GM23338 (cell line): ENCODE measurements around the gene GDF10. TPM values are rescaled to one million over a fixed set of nuclear protein-coding genes. Genes with fewer than 3 reads are reported as not detected.

Experiments used
- ATAC-seq: fragments of 200-7000 bp; cut with Tn5 transposase; 3 replicates; pipeline ENCODE4 v1.9.1; 2020
- DNase-seq: peaks from one replicate; pipeline ENCODE4 v3.0.0-alpha.2; 2015; ENCODE audit warnings: low spot score
- H2AFZ ChIP-seq: fragments of 200-600 bp; sonication (generic); 2 replicates; pipeline ENCODE4 v1.8.0; 2016; ENCODE audit warnings: antibody characterized with exemption, mild to moderate bottlenecking, moderate library complexity
- H3F3A ChIP-seq: fragments of 200-600 bp; sonication (generic); replicated peaks from 2 replicates; pipeline ENCODE4 v1.8.0; 2017; ENCODE audit warnings: antibody characterized with exemption, mixed run types, low read depth
- H3K27ac ChIP-seq: fragments of 200-600 bp; sonication (generic); 2 replicates; pipeline ENCODE4 v1.6.1; 2016; ENCODE audit warnings: low read depth
- H3K27me3 ChIP-seq: fragments of 200-600 bp; sonication (generic); 2 replicates; pipeline ENCODE4 v1.8.0; 2016; ENCODE audit warnings: mild to moderate bottlenecking, mixed run types, moderate library complexity; ENCODE audit not compliant: insufficient read depth
- H3K36me3 ChIP-seq: fragments of 200-600 bp; sonication (generic); 2 replicates; pipeline ENCODE4 v1.8.0; 2016; ENCODE audit warnings: mild to moderate bottlenecking; ENCODE audit not compliant: insufficient read depth
- H3K4me1 ChIP-seq: fragments of 200-600 bp; sonication (generic); 2 replicates; pipeline ENCODE4 v1.8.0; 2016; ENCODE audit warnings: mild to moderate bottlenecking, moderate library complexity; ENCODE audit not compliant: insufficient read depth
- H3K4me2 ChIP-seq: fragments of 200-600 bp; sonication (generic); 2 replicates; pipeline ENCODE4 v1.7.1; 2017; ENCODE audit warnings: mixed run types
- H3K4me3 ChIP-seq: fragments of 200-600 bp; sonication (generic); 2 replicates; pipeline ENCODE4 v1.6.1; 2016; ENCODE audit warnings: mixed run types
- H3K79me2 ChIP-seq: fragments of 200-600 bp; sonication (generic); replicated peaks from 2 replicates; pipeline ENCODE4 v1.8.0; 2017; ENCODE audit warnings: mild to moderate bottlenecking; ENCODE audit not compliant: insufficient read depth
- H3K9me2 ChIP-seq: fragments of 200-600 bp; sonication (generic); 2 replicates; pipeline ENCODE4 v1.8.0; 2017; ENCODE audit not compliant: insufficient read depth
- H4K20me1 ChIP-seq: fragments of 200-600 bp; sonication (generic); replicated peaks from 2 replicates; pipeline ENCODE4 v1.8.0; 2017; ENCODE audit warnings: mild to moderate bottlenecking; ENCODE audit not compliant: insufficient read depth
- H3K27ac Mint-ChIP-seq: 2 replicates; pipeline ENCODE4 v1.8.0; 2020; ENCODE audit warnings: inconsistent platforms, mild to moderate bottlenecking, moderate library complexity, mixed read lengths
- H3K27me3 Mint-ChIP-seq: 3 replicates; pipeline ENCODE4 v1.8.0; 2022; ENCODE audit warnings: low read depth, mild to moderate bottlenecking, moderate library complexity, mixed read lengths, inconsistent platforms; ENCODE audit not compliant: insufficient read depth, poor library complexity
- H3K36me3 Mint-ChIP-seq: 3 replicates; pipeline ENCODE4 v1.8.0; 2021; ENCODE audit warnings: low read depth, mild to moderate bottlenecking, inconsistent platforms, moderate library complexity, mixed read lengths
- H3K4me1 Mint-ChIP-seq: 3 replicates; pipeline ENCODE4 v1.8.0; 2020; ENCODE audit warnings: mild to moderate bottlenecking, inconsistent platforms, mixed read lengths
- H3K4me3 Mint-ChIP-seq: 3 replicates; pipeline ENCODE4 v1.8.0; 2021; ENCODE audit warnings: moderate library complexity, mild to moderate bottlenecking, inconsistent platforms, mixed read lengths
- H3K9me3 Mint-ChIP-seq: 3 replicates; pipeline ENCODE4 v1.8.0; 2020; ENCODE audit warnings: moderate library complexity, mild to moderate bottlenecking, inconsistent platforms, mixed read lengths
- CREB1 ChIP-seq: fragments of 250-450 bp; sonication (Bioruptor Pico); IDR thresholded peaks from 2 replicates; pipeline ENCODE4 v1.5.0; 2020; ENCODE audit warnings: low read depth, mild to moderate bottlenecking, moderate library complexity
- EZH2 ChIP-seq: fragments of 200-600 bp; sonication (generic); IDR thresholded peaks from one replicate; pipeline ENCODE4 v1.8.0; 2017; ENCODE audit warnings: antibody characterized with exemption, mild to moderate bottlenecking, low read depth; ENCODE audit not compliant: unreplicated experiment
- EZH2phosphoT487 ChIP-seq: fragments of 200-600 bp; sonication (generic); IDR thresholded peaks from one replicate; pipeline ENCODE4 v1.8.1; 2018; ENCODE audit warnings: antibody characterized with exemption; ENCODE audit not compliant: unreplicated experiment
- JUNB ChIP-seq: IDR thresholded peaks from one replicate; pipeline ENCODE4 v1.6.1; 2016; ENCODE audit warnings: antibody characterized with exemption; ENCODE audit not compliant: unreplicated experiment
- NANOG ChIP-seq: IDR thresholded peaks from 2 replicates; pipeline ENCODE4 v1.6.1; 2016; ENCODE audit warnings: antibody characterized with exemption, borderline replicate concordance
- REST ChIP-seq: IDR thresholded peaks from one replicate; pipeline ENCODE4 v1.6.1; 2018; ENCODE audit warnings: antibody characterized with exemption; ENCODE audit not compliant: unreplicated experiment
- STAT1 ChIP-seq: IDR thresholded peaks from one replicate; pipeline ENCODE4 v1.6.1; 2016; ENCODE audit warnings: antibody characterized with exemption; ENCODE audit not compliant: unreplicated experiment
- ZNF331 ChIP-seq: fragments of 250-450 bp; sonication (Bioruptor Pico); IDR thresholded peaks from 2 replicates; pipeline ENCODE4 v1.5.0; 2020; ENCODE audit warnings: low read depth, mild to moderate bottlenecking, moderate library complexity
- ZNF462 ChIP-seq: fragments of 250-450 bp; sonication (Bioruptor Pico); IDR thresholded peaks from 2 replicates; pipeline ENCODE4 v1.5.0; 2020; ENCODE audit warnings: mild to moderate bottlenecking, moderate library complexity
- polyA plus RNA-seq: library from polyadenylated mRNA; unstranded; fragments of >200 nt; fragmentation: Nextera tagmentation; extraction: Ambion mirVana; gene quantifications from 2 replicates; pipeline ENCODE4 v1.2.1, GENCODE V29; 2016
- total RNA-seq: library from RNA; depleted of rRNA; stranded (reverse); fragments of >200 nt; shearing (Covaris generic); gene quantifications from 2 replicates; pipeline ENCODE4 v1.2.3, GENCODE V29; 2014
- TF ChIP-seq, protein P1 (sequence below): IDR thresholded peaks from 2 replicates; pipeline ENCODE4 v1.6.1; 2016; ENCODE audit warnings: antibody characterized with exemption
- TF ChIP-seq, protein P2 (sequence below), 2 experiments: fragments of 200-600 bp in 1 of 2; sonication (generic) in 1 of 2; conservative IDR thresholded peaks; 2 replicates each; pipeline versions ENCODE4 v1.5.1 to v1.6.1; 2016 to 2017; ENCODE audit warnings: antibody characterized with exemption in 2 of 2, low read depth in 2 of 2, mild to moderate bottlenecking in 2 of 2, moderate library complexity in 1 of 2

Gene GDF10
- total and polyA plus RNA-seq, 2 experiments from 2014 or later, result 0.21 TPM; not detected in 1

GRCh38 chr10:47283101-47283630 is 16.8 kb upstream of the GDF10 start:
- TF ChIP-seq, protein P1, sequence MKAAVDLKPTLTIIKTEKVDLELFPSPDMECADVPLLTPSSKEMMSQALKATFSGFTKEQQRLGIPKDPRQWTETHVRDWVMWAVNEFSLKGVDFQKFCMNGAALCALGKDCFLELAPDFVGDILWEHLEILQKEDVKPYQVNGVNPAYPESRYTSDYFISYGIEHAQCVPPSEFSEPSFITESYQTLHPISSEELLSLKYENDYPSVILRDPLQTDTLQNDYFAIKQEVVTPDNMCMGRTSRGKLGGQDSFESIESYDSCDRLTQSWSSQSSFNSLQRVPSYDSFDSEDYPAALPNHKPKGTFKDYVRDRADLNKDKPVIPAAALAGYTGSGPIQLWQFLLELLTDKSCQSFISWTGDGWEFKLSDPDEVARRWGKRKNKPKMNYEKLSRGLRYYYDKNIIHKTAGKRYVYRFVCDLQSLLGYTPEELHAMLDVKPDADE, result no peak
- TF ChIP-seq ZNF462 (CRISPR knock-in tag) (no peak), EZH2phosphoT487 (no peak), REST (no peak), JUNB (no peak), CREB1 (CRISPR knock-in tag) (no peak), EZH2 (no peak), ZNF331 (CRISPR knock-in tag) (no peak), NANOG (no peak), STAT1 (no peak)
- TF ChIP-seq, protein P2, sequence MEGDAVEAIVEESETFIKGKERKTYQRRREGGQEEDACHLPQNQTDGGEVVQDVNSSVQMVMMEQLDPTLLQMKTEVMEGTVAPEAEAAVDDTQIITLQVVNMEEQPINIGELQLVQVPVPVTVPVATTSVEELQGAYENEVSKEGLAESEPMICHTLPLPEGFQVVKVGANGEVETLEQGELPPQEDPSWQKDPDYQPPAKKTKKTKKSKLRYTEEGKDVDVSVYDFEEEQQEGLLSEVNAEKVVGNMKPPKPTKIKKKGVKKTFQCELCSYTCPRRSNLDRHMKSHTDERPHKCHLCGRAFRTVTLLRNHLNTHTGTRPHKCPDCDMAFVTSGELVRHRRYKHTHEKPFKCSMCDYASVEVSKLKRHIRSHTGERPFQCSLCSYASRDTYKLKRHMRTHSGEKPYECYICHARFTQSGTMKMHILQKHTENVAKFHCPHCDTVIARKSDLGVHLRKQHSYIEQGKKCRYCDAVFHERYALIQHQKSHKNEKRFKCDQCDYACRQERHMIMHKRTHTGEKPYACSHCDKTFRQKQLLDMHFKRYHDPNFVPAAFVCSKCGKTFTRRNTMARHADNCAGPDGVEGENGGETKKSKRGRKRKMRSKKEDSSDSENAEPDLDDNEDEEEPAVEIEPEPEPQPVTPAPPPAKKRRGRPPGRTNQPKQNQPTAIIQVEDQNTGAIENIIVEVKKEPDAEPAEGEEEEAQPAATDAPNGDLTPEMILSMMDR (conservative IDR thresholded peaks at IDR 0.05; ENCODE audit: low read depth in 2 of 2), result no peak
- Histone ChIP-seq H4K20me1 (no peaks in the 10 kb centered on the region), H3K79me2 (no peaks in the 10 kb centered on the region), H3K36me3 (no peaks in the 10 kb centered on the region), H3K4me1 (no peaks in the 10 kb centered on the region), H2AFZ (no peak overlapping the region), H3F3A (no peaks in the 10 kb centered on the region), H3K27me3 (no peaks in the 10 kb centered on the region), H3K4me2 (no peak overlapping the region), H3K4me3 (no peak overlapping the region), H3K9me2 (no peaks in the 10 kb centered on the region), H3K27ac (no peak overlapping the region)
- Mint-ChIP-seq H3K4me3 (no peak overlapping the region), H3K27ac (no peak overlapping the region), H3K4me1 (peaks cover 3% of the 10 kb centered on the region; the same call in 1 of the 3 replicates), H3K9me3 (no peaks in the 10 kb centered on the region), H3K27me3 (peaks cover 4% of the 10 kb centered on the region), H3K36me3 (no peaks in the 10 kb centered on the region)
- DNase-seq, result no peak
- no peak for ATAC-seq
